DND-41 (cell line): ENCODE measurements around the gene RPP25.

Source experiments
- EZH2 ChIP-seq: IDR thresholded peaks from 3 replicates; pipeline ENCODE4 v1.6.1; 2012; ENCODE audit warnings: borderline replicate concordance, low read depth, mild to moderate bottlenecking, moderate library complexity, low read length, inconsistent platforms; ENCODE audit not compliant: severe bottlenecking
- TF ChIP-seq, protein P1 (sequence below): IDR thresholded peaks from 2 replicates; pipeline ENCODE4 v1.5.1; 2012; ENCODE audit warnings: borderline replicate concordance, low read length, moderate library complexity, mild to moderate bottlenecking; ENCODE audit not compliant: poor library complexity, severe bottlenecking; ENCODE audit errors: extremely low read depth

DNA sequence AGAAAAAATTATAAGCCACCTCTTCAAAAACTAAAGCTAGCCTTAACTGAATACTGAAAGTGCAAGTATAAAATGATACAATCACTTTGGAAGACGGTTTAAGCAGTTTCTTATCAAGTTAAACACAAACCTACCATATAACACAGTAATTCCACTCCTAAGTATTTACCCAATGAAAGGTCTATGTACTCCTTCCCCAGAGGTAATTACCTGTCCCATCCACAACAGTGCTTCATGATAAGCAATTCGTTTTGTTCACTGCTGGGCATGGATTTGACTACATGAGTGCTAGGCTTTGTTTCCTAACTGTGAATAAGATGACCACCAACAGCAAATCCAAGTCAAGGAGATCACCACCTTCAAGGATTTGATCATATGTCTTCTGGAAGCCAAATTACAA is 23.0 kb downstream of the RPP25 start:
- TF ChIP-seq EZH2: no peak
- TF ChIP-seq, protein P1, sequence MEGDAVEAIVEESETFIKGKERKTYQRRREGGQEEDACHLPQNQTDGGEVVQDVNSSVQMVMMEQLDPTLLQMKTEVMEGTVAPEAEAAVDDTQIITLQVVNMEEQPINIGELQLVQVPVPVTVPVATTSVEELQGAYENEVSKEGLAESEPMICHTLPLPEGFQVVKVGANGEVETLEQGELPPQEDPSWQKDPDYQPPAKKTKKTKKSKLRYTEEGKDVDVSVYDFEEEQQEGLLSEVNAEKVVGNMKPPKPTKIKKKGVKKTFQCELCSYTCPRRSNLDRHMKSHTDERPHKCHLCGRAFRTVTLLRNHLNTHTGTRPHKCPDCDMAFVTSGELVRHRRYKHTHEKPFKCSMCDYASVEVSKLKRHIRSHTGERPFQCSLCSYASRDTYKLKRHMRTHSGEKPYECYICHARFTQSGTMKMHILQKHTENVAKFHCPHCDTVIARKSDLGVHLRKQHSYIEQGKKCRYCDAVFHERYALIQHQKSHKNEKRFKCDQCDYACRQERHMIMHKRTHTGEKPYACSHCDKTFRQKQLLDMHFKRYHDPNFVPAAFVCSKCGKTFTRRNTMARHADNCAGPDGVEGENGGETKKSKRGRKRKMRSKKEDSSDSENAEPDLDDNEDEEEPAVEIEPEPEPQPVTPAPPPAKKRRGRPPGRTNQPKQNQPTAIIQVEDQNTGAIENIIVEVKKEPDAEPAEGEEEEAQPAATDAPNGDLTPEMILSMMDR: no peak
